Measurements from ENCODE around the gene HOXA9.

GRCh38 chr7:27172315-27172774 is 7.0 kb upstream of the HOXA9 start:
- TF ChIP-seq POLR2A (IDR thresholded peaks at IDR 0.05) (no peak), CTCF (IDR thresholded peaks at IDR 0.05) (no peak), EP300 (IDR thresholded peaks at IDR 0.05) (no peak)

Data from ovary (tissue), 3 donors.